Measurements from ENCODE around the gene CNIH3. TPM values are rescaled to one million over a fixed set of nuclear protein-coding genes. Genes with fewer than 3 reads are reported as not detected.

CNIH3 gene
- total RNA-seq, 1 experiment from 2014 or later = 1.8 TPM

- no peak for TF ChIP-seq SRF (IDR thresholded peaks at IDR 0.05; ENCODE audit: low read depth)
- no peak for TF ChIP-seq YY1 (IDR thresholded peaks at IDR 0.05; ENCODE audit: extremely low read depth, insufficient replicate concordance, low read depth, low read length)
- no peak for TF ChIP-seq MAX (IDR thresholded peaks at IDR 0.05)
- no peak for TF ChIP-seq TCF7L2 (IDR thresholded peaks at IDR 0.05; ENCODE audit: borderline replicate concordance, extremely low read depth, insufficient read depth, insufficient read length)
These were observed 104.9 kb downstream of the CNIH3 start (continued) for GRCh38 chr1:224721000-224721399.

GRCh38 chr1:224722838-224723237 lies 106.7 kb downstream of the CNIH3 start:
- Histone ChIP-seq H3K27me3 (ENCODE audit: insufficient read depth, low read length) (no peaks in the 10 kb centered on the region), H3K27ac (ENCODE audit: low read depth, low read length) (no peak overlapping the region), H2AFZ (ENCODE audit: low read depth, low read length, poor library complexity, severe bottlenecking) (no peak overlapping the region), H3K9me2 (ENCODE audit: insufficient read depth) (no peaks in the 10 kb centered on the region), H3K4me2 (ENCODE audit: low read length) (no peak overlapping the region), H4K20me1 (ENCODE audit: insufficient read depth) (no peaks in the 10 kb centered on the region), H3K4me1 (ENCODE audit: control insufficient read depth in 1 of 2, insufficient read depth in 2 of 2, low read length in 2 of 2) (no peaks in the 10 kb centered on the region), H3K79me2 (ENCODE audit: insufficient read depth, low read length) (no peaks in the 10 kb centered on the region), H3K36me3 (ENCODE audit: control insufficient read depth in 1 of 2, insufficient read depth in 2 of 2, low read length in 2 of 2) (no peaks in the 10 kb centered on the region), H3K9me3 (ENCODE audit: control insufficient read depth in 1 of 2, insufficient read depth in 1 of 2, low read depth in 1 of 2, low read length in 2 of 2) (no peaks in the 10 kb centered on the region), H3K9ac (ENCODE audit: low read length) (no peak overlapping the region), H3K4me3 (replicated peaks in 1 of 2; ENCODE audit: low read depth in 1 of 2, low read length in 2 of 2) (no peak overlapping the region)
- TF ChIP-seq JUND (IDR thresholded peaks at IDR 0.05) (no peak), ATF3 (IDR thresholded peaks at IDR 0.05) (no peak), CBX3 (IDR thresholded peaks at IDR 0.05; ENCODE audit: low read depth) (no peak), CTCF (IDR thresholded peaks at IDR 0.05 in 2 of 3, conservative IDR thresholded peaks at IDR 0.05 in 1 of 3; ENCODE audit: borderline replicate concordance in 1 of 3, insufficient read depth in 1 of 3, low read depth in 2 of 3, low read length in 2 of 3) (no peak), ZNF274 (IDR thresholded peaks at IDR 0.05; ENCODE audit: low read depth, low read length) (no peak), REST (IDR thresholded peaks at IDR 0.05; ENCODE audit: low read depth) (no peak)
- no TSS peak for BruUV-seq (replicated peaks)
- ChIA-PET CTCF (no interaction called here), POLR2A (no interaction called here), RAD21 (ENCODE audit: low non-redundant PET in 1 of 2, low total read pairs in 2 of 2, uncharacterized antibody in 2 of 2, unreplicated experiment in 2 of 2) (no interaction called here)
- intact Hi-C loops (cut with micrococcal nuclease) = no loop called here
- no peak for DNase-seq (ENCODE audit: low read depth, low spot score)
- no peak for ATAC-seq

Data from HCT116 (cell line).